Measurements from ENCODE around the gene AKT3. TPM values are rescaled to one million over a fixed set of nuclear protein-coding genes. Genes with fewer than 3 reads are reported as not detected.
"Not testable (repeated sequence)": the region's sequence is repeated elsewhere in the genome, so short reads cannot be mapped to it uniquely, and the experiment has no call there.

AKT3 gene
- total RNA-seq, 1 experiment from 2014 or later = 40.4 TPM

DNA sequence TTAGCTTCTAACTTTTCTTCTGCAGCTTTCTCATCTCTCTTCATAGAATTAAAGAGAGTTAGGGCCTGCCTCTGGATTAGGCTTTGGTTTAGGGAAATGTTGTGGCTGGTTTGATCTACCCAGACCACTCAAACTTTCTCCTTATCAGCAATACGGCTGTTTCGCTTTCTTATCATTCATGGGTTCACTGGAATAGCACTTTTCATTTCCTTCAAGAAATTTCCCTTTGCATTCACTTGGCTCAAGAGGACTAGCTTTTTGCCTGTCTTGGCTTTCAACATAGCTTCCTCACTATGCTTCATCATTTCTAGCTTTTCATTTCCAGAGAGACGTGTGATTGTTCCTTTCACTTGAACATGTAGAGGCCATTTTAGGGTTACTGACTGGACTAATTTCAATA is 59.6 kb downstream of the AKT3 start:
- Histone ChIP-seq H3K4me3 (no peak overlapping the region), H3K36me3 (no peaks in the 10 kb centered on the region), H3K9me3 (replicated peaks) (no peaks in the 10 kb centered on the region; the same call in 1 of the 2 replicates), H3K27me3 (no peaks in the 10 kb centered on the region), H3K4me1 (no peaks in the 10 kb centered on the region), H3K27ac (no peak overlapping the region)
- DNase-seq = no peak

DNA sequence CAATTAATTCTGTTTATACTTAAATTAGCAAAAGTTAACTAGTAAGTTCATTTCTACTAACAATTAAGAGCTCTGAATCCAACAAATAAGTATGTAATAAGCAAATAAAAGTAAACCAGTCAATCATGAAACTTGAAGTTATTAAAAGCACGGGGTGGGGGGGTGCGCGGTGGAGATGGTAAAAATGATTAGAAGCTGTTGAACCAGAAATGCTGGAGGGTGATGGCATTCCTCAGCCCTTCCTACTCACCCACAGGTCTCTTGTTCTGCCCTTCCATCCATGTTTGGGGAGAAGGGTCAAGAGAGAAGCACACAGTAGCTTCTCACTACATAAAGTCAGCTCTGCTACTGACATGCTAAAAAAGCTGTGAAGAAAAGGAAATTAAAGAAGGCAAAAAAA is 63.5 kb downstream of the AKT3 start:
- H3K27me3 ChIP-seq = no peaks in the 10 kb centered on the region
- no peak for DNase-seq
- H3K27ac ChIP-seq = no peak overlapping the region
- H3K4me1 ChIP-seq = no peaks in the 10 kb centered on the region
- H3K36me3 ChIP-seq = no peaks in the 10 kb centered on the region; the same call in 1 of the 2 replicates
- H3K4me3 ChIP-seq = no peak overlapping the region
- H3K9me3 ChIP-seq (replicated peaks) = no peaks in the 10 kb centered on the region; the same call in 1 of the 2 replicates

DNA sequence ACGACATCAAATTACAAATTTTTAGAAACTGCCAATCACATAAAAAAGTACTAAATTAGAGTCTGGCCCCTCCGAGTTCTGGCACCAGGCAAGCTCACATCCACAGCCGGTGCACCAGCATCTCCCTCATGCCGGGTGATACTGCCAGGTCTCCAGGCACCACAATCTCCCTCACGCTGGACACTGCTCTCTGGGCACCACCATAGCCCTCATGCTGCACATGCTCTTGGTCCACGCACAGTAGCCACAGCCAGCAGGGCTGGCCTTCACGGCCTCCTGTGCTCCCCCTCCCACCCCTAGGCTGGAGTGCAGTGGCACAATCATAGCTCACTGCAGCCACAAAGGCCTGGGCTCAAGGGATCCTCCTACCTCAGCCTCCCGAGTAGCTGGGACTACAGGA is 65.5 kb downstream of the AKT3 start:
- H3K9me3 ChIP-seq (replicated peaks) = no peaks in the 10 kb centered on the region; the same call in 1 of the 2 replicates
- no peak overlapping the region for H3K4me3 ChIP-seq
- H3K36me3 ChIP-seq = no peaks in the 10 kb centered on the region; the same call in 1 of the 2 replicates
- DNase-seq = no peak
- H3K27me3 ChIP-seq = no peaks in the 10 kb centered on the region
- no peaks in the 10 kb centered on the region for H3K4me1 ChIP-seq
- H3K27ac ChIP-seq = no peak overlapping the region

DNA sequence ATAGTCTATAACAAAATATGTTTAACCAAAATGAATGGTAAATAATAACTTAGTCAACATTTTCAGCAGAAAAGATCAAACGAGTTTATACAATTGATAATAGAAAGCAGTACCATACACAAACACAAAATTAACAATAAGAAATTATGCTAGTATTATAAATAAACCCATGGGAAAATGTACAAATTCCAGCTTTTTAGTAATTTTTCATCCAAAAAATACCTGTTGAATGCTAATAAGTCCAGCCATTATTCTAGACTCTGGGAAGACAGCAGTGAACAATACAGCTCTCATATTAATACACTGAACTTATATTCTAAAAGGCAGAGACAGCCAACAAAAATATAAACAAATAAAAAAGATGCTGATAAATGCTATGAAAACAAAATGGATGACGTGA is 66.3 kb downstream of the AKT3 start:
- DNase-seq = no peak
- Histone ChIP-seq H3K27me3 (no peaks in the 10 kb centered on the region), H3K4me3 (no peak overlapping the region), H3K36me3 (no peaks in the 10 kb centered on the region; the same call in 1 of the 2 replicates), H3K9me3 (replicated peaks) (no peaks in the 10 kb centered on the region; the same call in 1 of the 2 replicates), H3K4me1 (no peaks in the 10 kb centered on the region), H3K27ac (no peak overlapping the region)

DNA sequence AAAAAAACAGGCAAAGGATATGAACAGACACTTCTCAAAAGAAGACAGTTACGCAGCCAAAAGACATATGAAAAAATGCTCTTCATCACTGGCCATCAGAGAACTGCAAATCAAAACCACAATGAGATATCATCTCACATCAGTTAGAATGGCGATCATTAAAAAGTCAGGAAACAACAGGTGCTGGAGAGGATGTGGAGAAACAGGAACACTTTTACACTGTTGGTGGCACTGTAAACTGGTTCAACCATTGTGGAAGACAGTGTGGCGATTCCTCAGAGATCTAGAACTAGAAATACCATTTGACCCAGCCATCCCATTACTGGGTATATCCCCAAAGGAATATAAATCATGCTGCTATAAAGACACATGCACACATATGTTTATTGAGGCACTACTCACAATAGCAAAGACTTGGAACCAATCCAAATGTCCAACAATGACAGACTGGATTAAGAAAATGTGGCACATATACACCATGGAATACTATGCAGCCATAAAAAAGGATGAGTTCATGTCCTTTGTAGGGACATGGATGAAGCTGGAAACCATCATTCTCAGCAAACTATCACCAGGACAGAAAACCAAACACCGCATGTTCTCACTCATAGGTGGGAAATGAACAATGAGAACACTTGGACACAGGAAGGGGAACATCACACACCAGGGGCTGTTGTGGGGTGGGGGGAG is 77.5 kb downstream of the AKT3 start:
- H3K36me3 ChIP-seq; DNase-seq; H3K9me3 ChIP-seq (replicated peaks); H3K4me1 ChIP-seq; H3K27ac ChIP-seq; H3K4me3 ChIP-seq; H3K27me3 ChIP-seq: not testable (repeated sequence)

DNA sequence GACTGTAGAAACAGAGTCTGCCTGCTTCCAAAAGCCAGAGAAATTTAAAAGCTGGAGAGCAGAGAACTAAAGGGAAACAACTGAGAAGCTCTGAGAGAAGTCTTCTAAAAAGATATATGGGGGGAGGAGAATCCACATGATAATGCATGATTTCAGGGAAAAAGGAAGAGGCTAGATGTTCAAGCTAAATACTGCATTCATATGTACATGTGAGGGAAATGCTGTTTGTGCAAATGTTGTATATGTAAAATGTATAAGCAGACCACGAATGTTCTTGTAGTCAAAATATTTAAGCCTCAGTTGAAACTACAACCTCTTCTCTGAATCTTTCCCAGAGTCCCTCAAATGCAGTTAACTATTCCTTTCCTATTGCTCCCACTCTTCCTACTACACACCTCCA is 79.2 kb downstream of the AKT3 start:
- DNase-seq = no peak
- Histone ChIP-seq H3K4me1 (no peaks in the 10 kb centered on the region), H3K27me3 (no peaks in the 10 kb centered on the region), H3K4me3 (no peak overlapping the region), H3K27ac (no peak overlapping the region), H3K9me3 (replicated peaks) (no peaks in the 10 kb centered on the region), H3K36me3 (no peaks in the 10 kb centered on the region)

DNA sequence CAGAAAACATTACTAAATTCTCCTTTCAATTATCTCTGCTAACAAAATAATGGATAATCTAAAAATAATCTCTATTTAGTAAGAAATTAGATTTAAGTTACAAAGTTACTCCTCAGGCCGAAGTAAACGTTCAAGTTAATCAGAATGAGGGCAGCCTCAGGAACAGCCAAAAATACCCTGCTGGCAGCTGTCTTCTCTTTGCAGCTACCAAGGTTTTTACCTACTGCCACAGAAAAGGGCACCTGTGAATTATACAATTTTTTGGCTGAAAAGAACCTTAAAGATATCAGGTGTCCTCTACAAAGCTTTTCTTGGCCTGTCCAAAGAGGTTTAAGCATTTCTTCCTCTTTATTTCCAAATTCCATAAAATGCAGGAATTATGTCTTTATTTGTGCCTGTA is 84.4 kb downstream of the AKT3 start:
- H3K4me1 ChIP-seq = no peaks in the 10 kb centered on the region
- H3K27ac ChIP-seq = no peak overlapping the region
- no peaks in the 10 kb centered on the region for H3K36me3 ChIP-seq
- no peak for DNase-seq
- no peaks in the 10 kb centered on the region for H3K27me3 ChIP-seq
- H3K9me3 ChIP-seq (replicated peaks) = no peaks in the 10 kb centered on the region
- no peak overlapping the region for H3K4me3 ChIP-seq

DNA sequence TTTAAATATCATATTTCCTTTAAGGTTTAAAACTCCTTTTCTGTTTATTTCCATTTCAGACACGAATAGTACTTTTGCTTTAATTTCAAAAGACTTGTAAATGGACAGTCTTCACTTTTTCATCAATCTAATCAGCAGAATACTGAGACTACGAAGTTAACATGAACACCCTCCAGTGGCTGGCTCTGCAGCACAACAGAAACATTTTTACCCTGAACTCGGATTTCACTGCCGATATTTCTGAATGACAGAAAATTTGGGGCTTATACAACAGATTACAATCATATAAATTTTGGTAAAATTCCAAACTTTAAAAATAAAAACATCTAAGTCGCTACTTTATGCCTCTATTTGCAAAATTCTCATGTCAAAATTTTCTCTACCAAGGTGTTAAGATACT is 86.2 kb downstream of the AKT3 start:
- no peak for DNase-seq
- Histone ChIP-seq H3K4me3 (no peak overlapping the region), H3K27ac (no peak overlapping the region), H3K9me3 (replicated peaks) (no peaks in the 10 kb centered on the region), H3K4me1 (no peaks in the 10 kb centered on the region), H3K27me3 (no peaks in the 10 kb centered on the region), H3K36me3 (no peaks in the 10 kb centered on the region)

DNA sequence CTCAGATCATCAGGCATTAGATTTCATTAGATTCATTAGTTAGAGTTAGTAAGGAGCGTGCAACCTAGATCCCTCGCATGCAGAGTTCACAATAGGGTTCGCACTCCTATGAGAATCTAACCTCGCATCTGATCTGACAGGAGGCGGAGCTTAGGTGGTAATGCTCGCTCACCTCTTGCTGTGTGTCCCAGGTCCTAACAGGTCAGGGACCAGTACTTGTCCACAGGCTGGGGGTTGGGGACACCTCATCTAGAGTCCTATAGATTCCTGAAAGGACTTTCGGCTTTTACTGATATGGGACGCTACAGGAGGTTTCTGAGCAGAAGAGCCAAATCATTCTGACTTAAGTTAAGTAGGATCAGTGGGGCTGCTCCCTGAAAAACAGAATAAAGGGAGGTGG is 91.4 kb downstream of the AKT3 start:
- 0 out of 2 replicates have a peak, but pooled peaks cover 2% of the 10 kb centered on the region for H3K36me3 ChIP-seq
- DNase-seq = no peak
- no peaks in the 10 kb centered on the region for H3K27me3 ChIP-seq
- H3K27ac ChIP-seq = no peak overlapping the region
- no peaks in the 10 kb centered on the region for H3K9me3 ChIP-seq (replicated peaks)
- no peaks in the 10 kb centered on the region for H3K4me1 ChIP-seq
- no peak overlapping the region for H3K4me3 ChIP-seq

DNA sequence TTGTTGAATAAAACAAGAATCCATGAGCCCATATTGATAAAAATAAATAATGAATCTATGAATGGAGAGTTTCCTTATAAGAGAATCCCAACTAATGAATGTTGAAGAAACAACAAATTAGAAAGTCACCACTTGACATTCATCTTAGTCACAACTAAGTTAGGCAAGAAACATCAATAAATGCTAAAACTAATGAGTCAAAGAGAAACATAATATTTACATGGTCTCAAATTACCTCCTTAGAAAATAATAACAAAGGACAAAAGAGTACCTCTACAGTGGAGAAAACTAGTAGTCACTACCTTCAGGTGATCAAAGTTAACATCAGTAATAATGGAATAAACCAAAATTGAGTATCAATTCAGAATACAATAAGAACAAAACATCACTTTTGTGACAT is 93.5 kb downstream of the AKT3 start:
- no peak for DNase-seq
- no peak overlapping the region for H3K4me3 ChIP-seq

DNA sequence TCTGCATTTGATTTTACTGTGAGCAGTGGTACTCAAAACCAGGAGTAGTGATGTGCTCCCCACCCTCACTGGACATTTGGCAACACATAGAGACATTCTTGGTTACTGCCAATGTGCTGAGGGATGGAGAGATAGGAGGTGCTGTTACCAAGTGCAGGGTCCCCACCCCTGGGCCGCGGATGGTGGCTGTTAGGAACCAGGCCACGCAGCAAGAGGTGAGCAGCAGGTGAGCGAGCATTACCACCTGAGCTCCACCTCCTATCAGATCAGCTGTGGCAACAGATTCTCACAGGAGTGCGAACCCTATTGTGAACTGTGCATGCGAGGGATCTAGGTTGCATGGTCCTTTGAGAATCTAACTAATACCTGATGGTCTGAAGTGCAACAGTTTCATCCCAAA is 95.7 kb downstream of the AKT3 start:
- no peak overlapping the region for H3K27ac ChIP-seq
- no peaks in the 10 kb centered on the region for H3K4me1 ChIP-seq
- no peak overlapping the region for H3K4me3 ChIP-seq
- no peak for DNase-seq
- H3K36me3 ChIP-seq = 0 out of 2 replicates have a peak, but pooled peaks cover 2% of the 10 kb centered on the region
- H3K9me3 ChIP-seq (replicated peaks) = no peaks in the 10 kb centered on the region
- no peaks in the 10 kb centered on the region for H3K27me3 ChIP-seq

More for the DNA sequence above, 93.5 kb downstream of the AKT3 start:
- H3K36me3 ChIP-seq = 0 out of 2 replicates have a peak, but pooled peaks cover 2% of the 10 kb centered on the region
- H3K9me3 ChIP-seq (replicated peaks) = no peaks in the 10 kb centered on the region
- no peaks in the 10 kb centered on the region for H3K4me1 ChIP-seq
- no peaks in the 10 kb centered on the region for H3K27me3 ChIP-seq
- no peak overlapping the region for H3K27ac ChIP-seq

DNA sequence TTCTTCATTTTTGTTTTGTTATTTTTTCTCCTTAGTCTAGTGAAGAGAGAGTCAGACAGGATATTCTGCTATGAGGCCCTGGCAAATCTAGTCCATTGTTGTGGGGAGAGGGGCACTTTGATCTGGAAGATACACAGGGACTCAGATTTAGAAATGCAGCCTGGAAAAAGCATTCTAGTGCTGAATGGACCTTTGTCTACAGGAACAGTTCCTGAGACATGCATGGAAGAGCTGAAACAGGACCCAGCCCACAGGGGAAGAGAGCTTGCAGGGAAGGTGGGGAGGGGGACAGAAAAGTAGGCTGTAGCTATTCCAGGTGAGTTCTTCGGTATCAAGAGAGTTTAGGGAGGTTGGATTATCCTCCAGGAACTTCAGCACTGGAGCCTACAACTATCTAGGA is 98.5 kb downstream of the AKT3 start:
- H3K4me1 ChIP-seq = no peaks in the 10 kb centered on the region
- 0 out of 2 replicates have a peak, but pooled peaks cover 2% of the 10 kb centered on the region for H3K36me3 ChIP-seq
- H3K4me3 ChIP-seq = no peak overlapping the region
- H3K9me3 ChIP-seq (replicated peaks) = no peaks in the 10 kb centered on the region
- DNase-seq = no peak
- H3K27ac ChIP-seq = no peak overlapping the region
- H3K27me3 ChIP-seq = no peaks in the 10 kb centered on the region

DNA sequence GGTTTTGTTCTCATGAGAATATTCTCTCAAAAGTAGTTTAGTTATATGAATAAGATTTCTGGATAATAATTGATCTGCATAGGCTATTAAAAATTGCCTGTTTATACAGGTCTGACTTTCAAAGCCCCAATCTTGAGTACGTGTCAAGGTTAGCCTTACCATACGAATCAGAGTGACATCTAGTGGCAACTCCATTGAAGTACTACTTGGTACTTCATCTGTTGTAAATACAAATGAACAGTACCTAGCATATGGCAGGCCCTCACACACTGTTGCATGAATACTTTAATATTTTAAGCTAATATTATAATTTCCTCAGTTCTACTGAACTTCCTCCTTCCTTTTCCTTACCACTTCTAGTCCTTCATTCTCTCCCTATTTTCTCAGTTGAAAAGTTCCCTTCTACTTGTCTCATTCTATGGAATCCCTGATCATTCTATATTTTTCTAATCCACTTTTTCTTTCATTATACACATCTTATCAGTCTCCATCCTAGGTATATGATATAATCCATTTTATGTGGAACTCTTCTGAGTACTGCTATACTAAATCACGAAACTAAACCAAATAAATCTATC is 101.2 kb downstream of the AKT3 start:
- DNase-seq = peak; percentile 37 to 76
- H3K36me3 ChIP-seq = no peaks in the 10 kb centered on the region
- no peak overlapping the region for H3K27ac ChIP-seq
- H3K27me3 ChIP-seq = no peaks in the 10 kb centered on the region
- no peak overlapping the region for H3K4me3 ChIP-seq
- H3K4me1 ChIP-seq = no peaks in the 10 kb centered on the region
- no peaks in the 10 kb centered on the region for H3K9me3 ChIP-seq (replicated peaks)

DNA sequence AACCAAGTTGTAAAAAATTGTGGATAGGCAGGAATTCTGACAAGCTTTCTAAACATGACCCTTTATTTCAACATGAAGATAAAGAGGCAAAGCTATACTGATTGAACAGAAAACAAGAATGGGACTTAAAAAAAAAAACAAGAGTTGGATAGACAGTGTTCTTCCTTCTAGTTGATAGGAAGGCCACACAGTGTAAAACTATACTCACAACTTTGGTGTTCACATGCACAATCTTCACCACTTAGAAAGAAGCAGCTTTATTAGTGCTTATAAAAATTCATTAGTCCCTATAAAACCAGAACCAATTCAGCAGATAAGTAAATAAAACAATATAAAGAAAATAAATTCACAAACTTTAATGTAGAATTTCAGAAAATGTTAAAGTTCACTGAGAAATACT is 101.8 kb downstream of the AKT3 start:
- H3K4me1 ChIP-seq = no peaks in the 10 kb centered on the region
- no peak overlapping the region for H3K4me3 ChIP-seq
- DNase-seq = no peak
- H3K27ac ChIP-seq = no peak overlapping the region
- H3K27me3 ChIP-seq = no peaks in the 10 kb centered on the region
- H3K36me3 ChIP-seq = no peaks in the 10 kb centered on the region
- no peaks in the 10 kb centered on the region for H3K9me3 ChIP-seq (replicated peaks)

DNA sequence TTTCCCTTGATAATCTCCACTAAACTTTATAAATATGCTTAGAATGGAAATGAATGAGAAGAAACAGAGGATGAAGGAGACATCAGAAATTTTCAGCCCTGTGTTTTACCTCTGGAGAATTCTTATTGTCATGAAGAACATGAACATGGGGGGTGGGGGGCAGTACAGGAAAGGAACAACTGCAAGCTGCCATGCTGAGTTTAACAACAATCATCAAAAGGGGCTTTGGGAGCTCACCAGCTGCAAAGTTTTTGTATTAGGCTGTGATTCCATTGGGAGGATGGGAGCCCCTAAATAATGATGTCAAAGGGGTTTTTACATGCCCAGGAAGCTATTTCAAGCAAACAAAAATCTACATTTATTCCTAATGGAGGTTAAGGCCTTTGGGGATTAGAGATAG is 103.3 kb downstream of the AKT3 start:
- Histone ChIP-seq H3K4me1 (no peaks in the 10 kb centered on the region), H3K9me3 (replicated peaks) (no peaks in the 10 kb centered on the region), H3K27ac (no peak overlapping the region), H3K36me3 (no peaks in the 10 kb centered on the region), H3K27me3 (no peaks in the 10 kb centered on the region), H3K4me3 (no peak overlapping the region)
- peak in 1 of 2 experiments; percentile 27 for DNase-seq

DNA sequence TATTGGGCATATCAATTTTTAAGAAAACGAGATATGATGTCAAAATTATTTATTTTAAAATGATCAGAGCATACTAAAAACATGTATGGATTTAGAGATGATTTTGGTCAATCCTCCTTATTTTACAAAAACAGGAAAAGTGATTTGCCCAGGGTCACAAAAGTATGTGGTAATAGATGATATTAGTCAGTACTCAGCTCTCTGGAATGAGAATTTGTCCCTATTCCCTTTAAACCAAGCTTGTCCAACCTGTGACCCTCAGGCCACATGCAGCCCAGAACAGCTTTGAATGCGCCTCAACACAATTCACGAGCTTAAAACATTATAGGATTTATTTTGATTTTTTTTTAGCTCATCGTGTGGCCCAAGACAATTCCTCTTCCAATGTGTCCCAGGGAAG is 104.7 kb downstream of the AKT3 start:
- Histone ChIP-seq H3K9me3 (replicated peaks) (no peaks in the 10 kb centered on the region), H3K27ac (no peak overlapping the region), H3K4me1 (no peaks in the 10 kb centered on the region), H3K4me3 (no peak overlapping the region), H3K27me3 (no peaks in the 10 kb centered on the region), H3K36me3 (no peaks in the 10 kb centered on the region)
- DNase-seq = no peak
